Gastrocnemius medialis (tissue), 4 donors: ENCODE results near the gene PRR16.

Experiments
- POLR2A ChIP-seq, 2 donors: fragments of 450-650 bp; IDR thresholded peaks; one replicate each; pipeline ENCODE4 v1.6.1; 2017; ENCODE audit warnings: antibody characterized with exemption in 2 of 2, mild to moderate bottlenecking in 2 of 2, moderate library complexity in 2 of 2
- TF ChIP-seq, protein P1 (sequence below), 5 experiments: fragments of 450-650 bp in 3 of 5; fragments of 200-600 bp in 2 of 5; sonication (generic) in 2 of 5; IDR thresholded peaks in 4 of 5; conservative IDR thresholded peaks in 1 of 5; 1 replicate in 4 of 5; 2 replicates in 1 of 5; pipeline ENCODE4 v1.5.1; 2016 to 2019; ENCODE audit warnings: antibody characterized with exemption in 5 of 5, mild to moderate bottlenecking in 3 of 5, moderate library complexity in 3 of 5

DNA sequence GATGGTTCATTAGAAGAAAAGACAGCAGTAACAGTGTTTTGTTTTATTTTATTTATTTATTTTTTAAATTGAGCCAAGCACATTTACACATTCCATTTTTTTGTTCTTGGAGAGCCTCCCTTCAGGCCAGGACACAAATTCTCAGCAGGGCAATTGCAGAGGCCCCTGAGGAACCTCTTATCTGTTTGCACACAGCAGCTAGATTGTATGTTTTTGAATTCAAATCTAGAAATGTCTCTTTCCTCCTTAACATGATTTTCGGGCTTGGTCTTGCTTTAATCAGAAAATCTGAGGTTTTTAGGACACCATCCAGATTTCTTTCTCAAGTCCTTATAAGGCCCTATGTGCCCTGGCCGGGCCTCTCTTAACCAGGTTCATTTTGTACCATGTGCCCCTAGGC is 76.0 kb downstream of the PRR16 start:
- TF ChIP-seq, protein P1, sequence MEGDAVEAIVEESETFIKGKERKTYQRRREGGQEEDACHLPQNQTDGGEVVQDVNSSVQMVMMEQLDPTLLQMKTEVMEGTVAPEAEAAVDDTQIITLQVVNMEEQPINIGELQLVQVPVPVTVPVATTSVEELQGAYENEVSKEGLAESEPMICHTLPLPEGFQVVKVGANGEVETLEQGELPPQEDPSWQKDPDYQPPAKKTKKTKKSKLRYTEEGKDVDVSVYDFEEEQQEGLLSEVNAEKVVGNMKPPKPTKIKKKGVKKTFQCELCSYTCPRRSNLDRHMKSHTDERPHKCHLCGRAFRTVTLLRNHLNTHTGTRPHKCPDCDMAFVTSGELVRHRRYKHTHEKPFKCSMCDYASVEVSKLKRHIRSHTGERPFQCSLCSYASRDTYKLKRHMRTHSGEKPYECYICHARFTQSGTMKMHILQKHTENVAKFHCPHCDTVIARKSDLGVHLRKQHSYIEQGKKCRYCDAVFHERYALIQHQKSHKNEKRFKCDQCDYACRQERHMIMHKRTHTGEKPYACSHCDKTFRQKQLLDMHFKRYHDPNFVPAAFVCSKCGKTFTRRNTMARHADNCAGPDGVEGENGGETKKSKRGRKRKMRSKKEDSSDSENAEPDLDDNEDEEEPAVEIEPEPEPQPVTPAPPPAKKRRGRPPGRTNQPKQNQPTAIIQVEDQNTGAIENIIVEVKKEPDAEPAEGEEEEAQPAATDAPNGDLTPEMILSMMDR (IDR thresholded peaks at IDR 0.05 in 4 of 5, conservative IDR thresholded peaks at IDR 0.05 in 1 of 5), result no peak
- TF ChIP-seq POLR2A (IDR thresholded peaks at IDR 0.05), result no peak
